HG03558 (cell line): Measurements from ENCODE around the gene PDCD1.
A peak's percentile ranks its signal among the peaks of the same experiment; 100 is the strongest.

Experiments
- ATAC-seq: cut with Tn5 transposase; IDR thresholded peaks from one replicate; pipeline ENCODE4 v1.9.1; 2021; ENCODE audit warnings: moderate number of reproducible peaks; ENCODE audit not compliant: unreplicated experiment; ENCODE audit errors: extremely low read depth

PDCD1 gene

GRCh38 chr2:241854342-241855244, 4.1 kb downstream of the PDCD1 start:
- no peak for ATAC-seq

GRCh38 chr2:241853651-241854341, 4.9 kb downstream of the PDCD1 start:
- no peak for ATAC-seq

- no peak for ATAC-seq
Measured at GRCh38 chr2:241852981-241853631, 5.6 kb downstream of the PDCD1 start.

- ATAC-seq = no peak
Measured at GRCh38 chr2:241852116-241852980, 6.3 kb downstream of the PDCD1 start.

DNA sequence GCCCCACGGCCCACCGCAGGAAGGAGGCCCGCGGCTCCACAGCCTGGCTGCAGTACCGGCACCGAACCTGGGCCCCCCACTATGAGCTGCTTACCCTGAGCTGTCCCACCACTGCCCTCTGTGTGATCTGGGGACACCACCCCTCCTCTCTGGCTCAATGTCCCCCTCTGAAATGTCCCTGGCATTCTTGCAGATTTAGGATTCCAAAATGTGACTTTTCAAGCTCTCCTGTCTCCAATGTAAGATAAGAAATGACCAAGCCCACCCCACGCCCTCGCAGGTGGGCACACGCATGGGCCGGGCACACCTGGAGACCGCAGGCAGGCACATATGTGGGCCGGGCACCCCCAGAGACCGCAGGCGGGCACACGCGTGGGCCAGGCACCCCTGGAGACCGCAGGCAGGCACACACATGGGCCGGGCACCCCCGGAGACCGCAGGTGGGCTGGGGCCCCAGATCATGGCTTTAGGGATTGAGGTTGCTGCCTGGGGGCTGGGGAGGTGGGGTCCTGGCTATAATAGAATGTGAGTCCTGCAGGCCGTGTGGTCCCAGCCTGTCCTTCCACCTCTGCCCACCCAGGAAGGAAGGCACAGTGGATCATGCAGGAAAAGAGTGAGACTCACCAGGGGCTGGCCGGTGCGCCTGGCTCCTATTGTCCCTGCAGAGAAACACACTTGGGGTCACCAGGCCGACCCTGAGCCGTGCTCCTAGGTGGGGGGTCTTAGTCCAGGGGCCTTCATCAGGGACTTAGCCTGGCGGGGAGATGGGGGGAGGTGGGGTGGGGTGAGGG, 7.2 kb downstream of the PDCD1 start:
- no peak for ATAC-seq

DNA sequence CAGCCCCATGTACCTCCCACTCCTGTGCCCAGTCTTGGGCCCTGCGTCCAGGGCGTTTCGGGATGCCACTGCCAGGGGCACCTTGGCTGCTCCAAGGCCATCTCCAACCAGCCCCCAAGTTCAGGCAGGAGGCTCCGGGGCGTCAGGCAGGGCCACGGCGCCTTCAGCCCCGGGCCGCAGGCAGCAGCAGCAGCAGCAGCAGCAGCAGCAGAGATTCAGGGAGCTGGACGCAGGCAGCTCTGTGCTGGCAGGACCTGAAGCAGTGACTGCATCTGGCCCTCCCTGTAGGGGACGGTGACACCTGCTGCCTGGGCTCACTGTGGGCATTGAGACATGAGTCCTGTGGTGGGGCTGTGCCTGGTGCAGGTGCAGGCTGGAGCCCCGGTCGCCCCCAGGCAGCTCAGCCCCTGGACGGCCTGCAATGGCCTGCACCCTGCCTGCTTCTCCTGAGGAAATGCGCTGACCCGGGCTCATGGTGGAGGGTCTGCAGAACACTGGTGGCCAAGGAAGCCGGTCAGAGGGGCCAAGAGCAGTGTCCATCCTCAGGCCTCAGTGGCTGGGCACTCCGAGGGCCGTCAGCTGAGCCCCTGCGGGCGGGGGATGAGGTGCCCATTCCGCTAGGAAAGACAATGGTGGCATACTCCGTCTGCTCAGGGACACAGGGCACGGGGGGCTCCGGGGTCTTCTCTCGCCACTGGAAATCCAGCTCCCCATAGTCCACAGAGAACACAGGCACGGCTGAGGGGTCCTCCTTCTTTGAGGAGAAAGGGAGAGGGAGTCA, 8.0 kb downstream of the PDCD1 start:
- ATAC-seq = no peak

DNA sequence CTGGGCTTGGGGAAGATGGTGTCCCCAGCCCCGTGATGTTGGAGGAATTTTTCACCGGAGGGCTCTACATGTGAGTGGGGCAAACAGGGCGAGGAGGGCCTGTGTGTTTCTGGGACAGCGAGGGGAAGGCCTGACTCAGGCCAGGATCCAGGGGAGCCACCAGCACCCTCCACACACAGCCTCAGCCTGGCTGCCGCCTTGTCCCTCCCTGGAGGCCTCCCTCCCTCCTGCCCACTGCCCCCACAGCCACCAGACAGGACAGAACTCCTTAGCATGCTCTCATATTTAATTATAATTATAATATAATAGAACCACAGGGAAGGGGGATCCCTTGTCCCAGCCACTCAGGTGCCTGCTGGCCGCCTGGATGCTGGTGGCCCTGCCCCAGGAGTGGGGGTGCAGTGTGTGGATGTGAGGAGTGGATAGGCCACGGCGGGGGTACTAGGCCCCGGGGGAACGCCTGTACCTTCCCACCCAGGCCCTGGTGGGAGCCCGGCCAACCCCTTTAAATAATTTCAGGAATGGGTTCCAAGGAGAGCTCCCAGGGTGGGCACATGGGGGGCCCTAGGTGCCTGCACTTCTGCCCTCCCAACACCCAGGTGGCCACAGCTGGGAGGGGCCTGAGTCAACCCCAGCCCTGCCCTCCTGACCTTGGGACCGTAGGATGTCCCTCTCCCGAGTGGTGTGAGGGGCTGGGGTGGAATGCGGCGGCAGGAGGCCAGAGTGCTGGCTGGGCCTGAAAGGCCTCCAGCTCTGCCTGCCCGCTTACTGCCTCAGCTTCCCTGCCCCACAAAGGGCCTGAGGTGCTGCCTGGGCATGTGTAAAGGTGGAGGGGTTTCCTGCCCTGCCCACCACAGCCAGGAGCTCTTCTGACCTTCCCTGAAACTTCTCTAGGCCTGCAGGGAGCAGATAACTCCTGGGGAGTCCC, 8.8 kb downstream of the PDCD1 start:
- ATAC-seq = no peak

DNA sequence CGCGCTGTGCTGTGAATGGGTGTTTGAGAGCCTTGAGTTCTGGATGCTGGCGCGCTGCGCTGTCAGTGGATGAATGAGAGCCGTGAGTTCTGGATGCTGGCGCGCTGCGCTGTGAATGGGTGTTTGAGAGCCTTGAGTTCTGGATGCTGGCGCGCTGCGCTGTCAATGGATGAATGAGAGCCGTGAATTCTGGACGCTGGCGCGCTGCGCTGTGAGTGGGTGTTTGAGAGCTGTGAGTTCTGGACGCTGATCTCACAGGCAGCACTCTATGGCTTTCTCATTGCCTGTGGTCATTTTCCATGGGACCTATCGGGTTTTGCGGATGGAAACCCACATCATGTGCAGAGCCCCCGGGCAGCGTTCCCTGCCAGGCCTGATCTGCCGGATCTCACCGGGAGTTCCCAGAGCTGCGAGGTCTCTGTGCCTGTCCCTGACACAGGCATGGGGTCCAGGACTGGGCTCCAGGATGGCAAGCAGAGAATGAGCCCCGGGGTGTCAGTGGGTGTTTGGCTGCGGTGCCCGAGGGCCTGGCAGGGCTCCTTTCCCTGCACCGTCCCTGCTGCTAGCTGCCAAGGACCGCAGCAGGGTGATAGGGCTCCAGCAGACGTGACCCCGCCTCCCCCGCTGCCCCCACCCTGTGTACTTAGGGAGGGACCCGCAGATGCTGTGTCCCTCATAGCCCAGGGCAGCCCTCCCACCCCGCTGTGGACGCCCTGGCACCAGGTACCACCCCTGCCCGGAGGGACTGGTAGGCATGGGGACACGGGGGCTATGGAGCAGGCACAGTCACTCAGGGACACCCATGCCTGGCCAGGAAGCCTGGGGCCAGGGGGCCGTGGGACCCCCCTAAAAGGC, 9.7 kb downstream of the PDCD1 start:
- ATAC-seq = no peak

- ATAC-seq = no peak
Measured at GRCh38 chr2:241846406-241846805, 12.3 kb downstream of the PDCD1 start.

- ATAC-seq = no peak
Measured at GRCh38 chr2:241844831-241845578, 13.7 kb downstream of the PDCD1 start.

GRCh38 chr2:241844066-241844728, 14.5 kb downstream of the PDCD1 start:
- ATAC-seq = peak; percentile 50

GRCh38 chr2:241843321-241844065, 15.2 kb downstream of the PDCD1 start:
- ATAC-seq = no peak

- no peak for ATAC-seq
Measured at GRCh38 chr2:241842620-241843211, 16.0 kb downstream of the PDCD1 start.

GRCh38 chr2:241842067-241842415, 16.7 kb downstream of the PDCD1 start:
- ATAC-seq = no peak
